ENCODE measurements around the gene RGS10.

GRCh38 chr10:119466655-119467054 lies 75.9 kb downstream of the RGS10 start:
- TF ChIP-seq CTCF (IDR thresholded peaks at IDR 0.05; ENCODE audit: low read length): no peak
- no peak for TF ChIP-seq EZH2phosphoT487 (IDR thresholded peaks at IDR 0.05; ENCODE audit: low read length)

All from MM.1S (cell line).